GM23248 (cell line): ENCODE measurements around the gene KANSL2. TPM values are rescaled to one million over a fixed set of nuclear protein-coding genes. Genes with fewer than 3 reads are reported as not detected.

Experiments used
- DNase-seq: peaks from one replicate; pipeline ENCODE4 v3.0.0-alpha.2; 2015
- H2AFZ ChIP-seq: fragments of 200-600 bp; sonication (generic); 2 replicates; pipeline ENCODE4 v1.6.1; 2016; ENCODE audit warnings: antibody characterized with exemption
- H3F3A ChIP-seq: fragments of 200-600 bp; sonication (generic); 2 replicates; pipeline ENCODE4 v1.6.1; 2016; ENCODE audit warnings: mild to moderate bottlenecking, antibody characterized with exemption, mixed run types; ENCODE audit not compliant: insufficient read depth
- H3K27ac ChIP-seq: fragments of 200-600 bp; sonication (generic); 2 replicates; pipeline ENCODE4 v1.5.1; 2016; ENCODE audit warnings: mild to moderate bottlenecking
- H3K27me3 ChIP-seq: fragments of 200-600 bp; sonication (generic); replicated peaks from 2 replicates; pipeline ENCODE4 v1.6.1; 2016; ENCODE audit warnings: mild to moderate bottlenecking; ENCODE audit not compliant: insufficient read depth
- H3K36me3 ChIP-seq: fragments of 200-600 bp; sonication (generic); 2 replicates; pipeline ENCODE4 v1.6.1; 2016; ENCODE audit warnings: low read depth, mild to moderate bottlenecking
- H3K4me1 ChIP-seq: fragments of 200-600 bp; sonication (generic); 2 replicates; pipeline ENCODE4 v1.6.1; 2016; ENCODE audit warnings: mild to moderate bottlenecking; ENCODE audit not compliant: insufficient read depth
- H3K4me2 ChIP-seq: fragments of 200-600 bp; sonication (generic); one replicate; pipeline ENCODE4 v1.6.1; 2016; ENCODE audit warnings: mild to moderate bottlenecking; ENCODE audit not compliant: unreplicated experiment
- H3K4me3 ChIP-seq: fragments of 200-600 bp; sonication (generic); 2 replicates; pipeline ENCODE4 v1.5.1; 2016; ENCODE audit warnings: mild to moderate bottlenecking
- H3K79me2 ChIP-seq: fragments of 200-600 bp; sonication (generic); 2 replicates; pipeline ENCODE4 v1.6.1; 2016; ENCODE audit warnings: mild to moderate bottlenecking; ENCODE audit not compliant: insufficient read depth
- H3K9ac ChIP-seq: fragments of 200-600 bp; sonication (generic); 2 replicates; pipeline ENCODE4 v1.6.1; 2016; ENCODE audit warnings: mild to moderate bottlenecking
- H3K9me2 ChIP-seq: fragments of 200-600 bp; sonication (generic); 2 replicates; pipeline ENCODE4 v1.6.1; 2016; ENCODE audit warnings: mixed run types, mild to moderate bottlenecking, moderate library complexity; ENCODE audit not compliant: insufficient read depth
- H3K9me3 ChIP-seq: fragments of 200-600 bp; sonication (generic); one replicate; pipeline ENCODE4 v1.6.1; 2017; ENCODE audit warnings: low read depth
- H4K20me1 ChIP-seq: fragments of 200-600 bp; sonication (generic); 2 replicates; pipeline ENCODE4 v1.6.0; 2016; ENCODE audit not compliant: insufficient read depth
- EZH2 ChIP-seq: fragments of 200-600 bp; sonication (generic); IDR thresholded peaks from 2 replicates; pipeline ENCODE4 v1.6.1; 2018; ENCODE audit warnings: antibody characterized with exemption, mild to moderate bottlenecking; ENCODE audit not compliant: insufficient read depth, poor library complexity, severe bottlenecking
- EZH2phosphoT487 ChIP-seq: fragments of 200-600 bp; sonication (generic); IDR thresholded peaks from 2 replicates; pipeline ENCODE4 v1.6.1; 2018; ENCODE audit warnings: antibody characterized with exemption, moderate library complexity, mild to moderate bottlenecking, low read depth; ENCODE audit not compliant: insufficient read depth
- WGBS, 2 experiments: methylation state at CpG; one replicate each; pipeline ENCODE4 v1.1.6; 2015 to 2017; ENCODE audit warnings: low lambda C conversion rate in 2 of 2, low coverage in 1 of 2; ENCODE audit errors: missing lambda C conversion rate in 2 of 2; 5-methylcytosine and 5-hydroxymethylcytosine counted together
- in situ Hi-C: fragments of 300-500 bp; cut with MboI; formaldehyde crosslinking; loops from 2 replicates; pipeline ENCODE4 v1.15.0; 2020
- polyA plus RNA-seq: library from polyadenylated mRNA; unstranded; fragments of >200 nt; fragmentation: Nextera tagmentation; extraction: Ambion mirVana; gene quantifications from 2 replicates; pipeline ENCODE4 v1.2.1, GENCODE V29; 2016
- total RNA-seq: library from RNA; depleted of rRNA; stranded (reverse); fragments of >200 nt; shearing (Covaris generic); gene quantifications from 2 replicates; pipeline ENCODE4 v1.2.3, GENCODE V29; 2014

Gene KANSL2
- total and polyA plus RNA-seq, 2 experiments from 2014 or later, result 30.0 to 44.4 TPM

- Histone ChIP-seq H3K27ac (no peak overlapping the region), H3K4me2 (no peak overlapping the region), H3K4me3 (no peak overlapping the region), H3K9me3 (no peaks in the 10 kb centered on the region), H3K79me2 (peaks cover 93% of the 10 kb centered on the region), H3K27me3 (no peaks in the 10 kb centered on the region), H3K4me1 (no peaks in the 10 kb centered on the region), H3K9me2 (no peaks in the 10 kb centered on the region), H3K9ac (no peak overlapping the region), H3F3A (peaks cover 6% of the 10 kb centered on the region; the same call in 1 of the 2 replicates), H2AFZ (no peak overlapping the region), H4K20me1 (no peaks in the 10 kb centered on the region), H3K36me3 (peaks cover 64% of the 10 kb centered on the region)
- DNase-seq, result no peak
- in situ Hi-C loops, result no loop called here
- WGBS, 2 experiments, result 84 to 86% methylated on average over 5 of the region's 5 CpGs
- TF ChIP-seq EZH2phosphoT487 (no peak), EZH2 (no peak)
Observed at GRCh38 chr12:48696626-48697025, 14.6 kb upstream of the KANSL2 start.

GRCh38 chr12:48695859-48696258, 13.8 kb upstream of the KANSL2 start:
- H3K4me1 ChIP-seq, result no peaks in the 10 kb centered on the region
- no peak overlapping the region for H3K4me2 ChIP-seq
- H3K9ac ChIP-seq, result no peak overlapping the region
- no peaks in the 10 kb centered on the region for H3K9me3 ChIP-seq
- H3K79me2 ChIP-seq, result peaks cover 93% of the 10 kb centered on the region
- WGBS, 2 experiments, result 97 to 98% methylated on average over 2 of the region's 2 CpGs
- H3K27ac ChIP-seq, result no peak overlapping the region
- no peak for DNase-seq
- H3K4me3 ChIP-seq, result no peak overlapping the region
- no peaks in the 10 kb centered on the region for H3K9me2 ChIP-seq
- peaks cover 5% of the 10 kb centered on the region; the same call in 1 of the 2 replicates for H3F3A ChIP-seq
- TF ChIP-seq EZH2 (no peak), EZH2phosphoT487 (no peak)
- H3K27me3 ChIP-seq, result no peaks in the 10 kb centered on the region
- peaks cover 71% of the 10 kb centered on the region for H3K36me3 ChIP-seq
- in situ Hi-C loops, result no loop called here
- no peak overlapping the region for H2AFZ ChIP-seq
- H4K20me1 ChIP-seq, result no peaks in the 10 kb centered on the region

DNA sequence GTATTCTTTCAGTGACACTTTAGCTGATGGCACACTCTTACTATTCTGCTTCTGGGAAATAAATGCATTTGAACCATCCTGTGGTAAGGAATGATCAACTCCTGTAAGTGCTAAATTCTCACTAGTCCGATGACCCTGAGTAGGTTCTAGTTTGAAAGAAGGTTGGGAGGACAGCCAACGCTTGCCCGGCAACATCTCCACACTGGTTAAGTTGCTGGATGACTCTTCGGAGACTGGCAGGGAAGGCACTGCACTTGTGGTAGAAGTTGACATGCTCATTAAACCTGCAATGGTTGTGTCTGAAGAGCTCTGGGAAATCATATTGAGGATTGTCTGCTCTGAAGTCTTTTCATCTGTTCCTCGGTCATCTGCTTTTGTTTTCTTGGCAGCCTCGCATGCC, 12.0 kb upstream of the KANSL2 start:
- in situ Hi-C loops, result no loop called here

DNA sequence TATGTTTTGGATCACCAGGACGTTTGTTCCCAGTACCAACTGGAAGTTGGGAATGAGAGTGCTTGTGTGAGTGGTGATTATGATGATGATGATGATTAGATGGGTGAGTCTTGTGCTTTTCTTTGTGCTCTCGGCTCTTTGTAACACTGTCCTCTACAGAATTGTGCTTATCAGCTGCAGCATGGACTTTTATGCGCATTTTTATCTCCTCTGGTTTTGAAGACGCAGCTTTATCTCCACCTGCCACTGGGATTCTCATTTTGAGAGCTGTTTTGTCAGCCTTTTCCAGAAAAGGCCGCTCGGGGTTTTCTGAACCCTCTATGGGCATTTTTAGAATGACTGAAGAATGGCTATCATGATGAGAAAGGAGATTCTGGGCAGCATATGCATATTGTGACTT, 11.5 kb upstream of the KANSL2 start:
- Histone ChIP-seq H3K4me1 (no peaks in the 10 kb centered on the region), H3K4me2 (no peak overlapping the region), H3K9me3 (no peaks in the 10 kb centered on the region), H3F3A (peaks cover 5% of the 10 kb centered on the region; the same call in 1 of the 2 replicates), H3K27me3 (no peaks in the 10 kb centered on the region), H3K9me2 (no peaks in the 10 kb centered on the region), H3K4me3 (no peak overlapping the region), H4K20me1 (peaks cover 7% of the 10 kb centered on the region; the same call in 1 of the 2 replicates), H3K9ac (no peak overlapping the region), H2AFZ (no peak overlapping the region), H3K79me2 (peaks cover 81% of the 10 kb centered on the region), H3K27ac (no peak overlapping the region), H3K36me3 (peaks cover 74% of the 10 kb centered on the region)
- no peak for TF ChIP-seq EZH2phosphoT487
- TF ChIP-seq EZH2, result no peak
- 92 to 93% methylated on average over 6 of the region's 6 CpGs for WGBS, 2 experiments
- in situ Hi-C loops, result no loop called here
- no peak for DNase-seq

More for the DNA sequence above, 12.0 kb upstream of the KANSL2 start:
- Histone ChIP-seq H3K9ac (no peak overlapping the region), H3K79me2 (peaks cover 86% of the 10 kb centered on the region), H3K9me3 (no peaks in the 10 kb centered on the region), H3K4me3 (no peak overlapping the region), H3K27ac (no peak overlapping the region), H3K4me2 (no peak overlapping the region), H3F3A (peaks cover 5% of the 10 kb centered on the region; the same call in 1 of the 2 replicates), H3K9me2 (no peaks in the 10 kb centered on the region), H3K27me3 (no peaks in the 10 kb centered on the region), H3K36me3 (peaks cover 75% of the 10 kb centered on the region), H3K4me1 (no peaks in the 10 kb centered on the region), H2AFZ (no peak overlapping the region), H4K20me1 (peaks cover 7% of the 10 kb centered on the region; the same call in 1 of the 2 replicates)
- WGBS, 2 experiments, result 90 to 92% methylated on average over 6 of the region's 6 CpGs
- DNase-seq, result no peak
- TF ChIP-seq EZH2 (no peak), EZH2phosphoT487 (no peak)
